GM19099 (cell line): ENCODE data around the gene BUD31.

Experiments used
- POLR2A ChIP-seq: IDR thresholded peaks from 3 replicates; pipeline ENCODE4 v1.6.1; 2011; ENCODE audit warnings: low read depth; ENCODE audit not compliant: insufficient read length; ENCODE audit errors: extremely low read depth

BUD31 gene

GRCh38 chr7:99404977-99405320, 3.8 kb upstream of the BUD31 start:
- TF ChIP-seq POLR2A: no peak

GRCh38 chr7:99406557-99406956, 2.2 kb upstream of the BUD31 start:
- no peak for TF ChIP-seq POLR2A

- TF ChIP-seq POLR2A: no peak
Observed at GRCh38 chr7:99407872-99408378, 844 bp upstream of the BUD31 start.

GRCh38 chr7:99409192-99409572, 413 bp downstream of the BUD31 start:
- TF ChIP-seq POLR2A: no peak

- no peak for TF ChIP-seq POLR2A
Observed at GRCh38 chr7:99409806-99410205, 1.0 kb downstream of the BUD31 start.

DNA sequence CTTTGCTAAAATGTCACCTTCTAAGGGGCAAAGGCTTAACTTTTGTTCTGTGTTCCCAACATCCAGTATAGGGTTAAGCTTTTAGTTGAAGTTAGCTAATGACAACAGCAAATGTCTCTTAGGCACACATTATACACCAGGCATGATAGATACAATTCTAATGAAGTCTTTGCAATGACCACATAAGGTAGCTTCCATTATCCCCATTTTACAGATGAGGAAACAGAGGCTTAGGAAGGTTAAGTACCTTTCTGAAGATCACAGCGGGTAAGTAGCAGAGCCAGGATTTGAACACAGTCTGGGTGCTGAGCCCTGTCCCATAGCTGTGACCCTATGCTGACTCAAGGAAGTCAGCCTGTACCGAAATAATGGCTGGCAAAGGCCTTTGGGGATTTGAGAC, 1.9 kb downstream of the BUD31 start:
- no peak for TF ChIP-seq POLR2A

DNA sequence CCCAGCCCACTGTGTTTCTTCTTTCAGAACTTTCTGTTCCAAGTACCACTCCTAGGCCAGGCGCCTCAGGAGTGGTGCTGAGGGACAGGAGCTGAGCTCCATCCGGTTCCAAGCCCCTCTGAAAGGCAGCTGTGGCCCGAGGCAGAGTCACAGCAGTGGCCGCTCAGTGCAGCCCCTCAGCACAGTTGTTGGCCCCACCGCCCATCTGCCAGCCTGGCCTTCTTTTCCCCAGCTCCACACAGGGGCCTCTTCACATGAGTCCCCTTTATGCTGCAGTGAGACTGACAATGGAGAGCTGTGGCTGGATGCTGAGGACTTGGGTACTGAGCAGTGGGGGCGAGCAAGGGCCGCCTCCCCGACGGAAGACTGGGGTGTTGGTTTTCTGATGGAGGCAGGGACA, 9.5 kb downstream of the BUD31 start:
- no peak for TF ChIP-seq POLR2A

GRCh38 chr7:99419323-99420021, 10.7 kb downstream of the BUD31 start:
- no peak for TF ChIP-seq POLR2A

DNA sequence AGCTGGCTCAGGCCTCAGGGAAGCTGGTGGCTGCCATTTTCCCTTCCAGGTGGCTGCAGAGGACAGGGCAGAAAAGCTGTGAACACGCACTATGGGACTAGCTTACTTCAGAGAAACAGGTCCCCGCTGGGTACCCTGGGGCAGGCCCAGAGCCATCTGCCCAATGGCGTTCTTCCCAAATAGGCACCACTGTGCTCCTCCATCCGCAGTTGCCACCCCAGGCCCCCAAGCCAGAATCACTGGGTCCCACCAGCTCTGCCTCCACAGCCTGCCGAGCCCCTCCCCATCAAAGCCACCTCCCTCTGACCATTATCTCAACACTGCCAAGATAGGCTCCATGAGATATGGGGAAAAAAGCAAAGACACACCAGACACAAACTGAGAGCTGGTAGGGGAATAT, 11.4 kb downstream of the BUD31 start:
- no peak for TF ChIP-seq POLR2A

GRCh38 chr7:99420986-99421385, 12.2 kb downstream of the BUD31 start:
- TF ChIP-seq POLR2A: no peak

GRCh38 chr7:99422186-99422585, 13.4 kb downstream of the BUD31 start:
- TF ChIP-seq POLR2A: no peak

- no peak for TF ChIP-seq POLR2A
Observed at GRCh38 chr7:99422625-99423024, 13.9 kb downstream of the BUD31 start.

GRCh38 chr7:99424932-99425730, 16.4 kb downstream of the BUD31 start:
- TF ChIP-seq POLR2A: no peak

DNA sequence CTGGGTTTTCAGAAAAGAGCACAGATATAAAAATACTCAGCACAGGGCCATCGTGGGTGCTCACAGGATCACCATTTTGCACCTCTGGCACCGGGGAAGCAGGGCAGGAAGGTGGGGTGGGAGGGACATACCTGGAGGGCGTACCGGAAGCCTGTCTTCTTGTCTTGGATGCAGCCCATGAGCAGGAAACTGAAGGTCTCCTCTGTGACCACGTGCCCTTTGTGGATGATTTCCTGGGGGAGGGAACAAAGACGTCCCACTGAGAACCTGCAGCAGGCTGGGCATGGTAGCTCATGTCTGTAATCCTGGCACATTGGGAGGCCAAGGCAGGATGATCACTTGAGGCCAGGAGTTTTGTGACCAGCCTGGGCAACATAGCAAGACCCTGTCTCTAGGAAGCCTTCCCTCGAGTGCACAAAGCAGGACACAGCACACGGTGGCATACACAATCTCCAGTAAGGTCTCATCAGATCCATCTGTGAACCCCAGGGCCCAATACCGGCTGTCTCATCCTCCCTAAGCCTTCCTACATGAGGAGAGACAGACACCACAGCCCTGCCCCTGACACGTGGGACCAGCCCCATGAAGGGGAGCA, 20.3 kb downstream of the BUD31 start:
- no peak for TF ChIP-seq POLR2A

GRCh38 chr7:99429756-99430155, 21.0 kb downstream of the BUD31 start:
- TF ChIP-seq POLR2A: no peak

- TF ChIP-seq POLR2A: no peak
Observed at GRCh38 chr7:99433158-99433557, 24.4 kb downstream of the BUD31 start.

DNA sequence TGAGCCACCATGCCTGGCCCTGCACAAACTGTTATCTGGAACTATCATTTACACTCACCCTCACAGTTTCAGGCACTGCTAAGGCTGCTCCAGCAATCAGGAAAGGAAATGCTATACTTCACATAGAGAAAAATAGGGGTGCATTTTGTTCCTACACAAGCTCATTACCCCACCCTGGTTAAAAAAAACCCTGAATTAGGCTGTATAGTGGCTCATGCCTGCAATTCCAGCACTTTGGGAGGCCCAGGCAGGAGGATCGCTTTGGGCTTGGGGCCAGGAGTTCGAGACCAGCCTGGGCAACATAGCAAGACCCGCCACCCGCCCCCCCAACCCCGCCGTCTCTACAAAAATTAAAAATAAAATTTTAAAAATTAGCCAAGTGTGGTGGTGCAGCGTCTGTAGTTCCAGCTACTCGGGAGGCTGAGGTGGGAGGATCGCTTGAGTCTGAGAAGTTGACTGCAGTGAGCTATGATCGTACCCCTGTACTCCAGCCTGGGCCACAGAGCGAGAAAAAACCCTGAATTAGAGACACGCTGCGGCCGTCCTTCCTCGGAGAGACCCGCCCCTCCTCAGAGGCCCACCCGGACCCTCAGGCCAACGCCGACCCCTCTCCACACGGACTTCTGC, 29.3 kb downstream of the BUD31 start:
- TF ChIP-seq POLR2A: no peak
